PFSK-1 (cell line): Measurements from ENCODE around the gene UBTFL1.

Experiments
- POLR2AphosphoS5 ChIP-seq: IDR thresholded peaks from 2 replicates; pipeline ENCODE4 v1.6.1; 2012; ENCODE audit warnings: low read depth, mild to moderate bottlenecking, control low read depth, low read length, moderate library complexity
- SIN3A ChIP-seq: IDR thresholded peaks from 2 replicates; pipeline ENCODE4 v1.6.1; 2012; ENCODE audit warnings: mild to moderate bottlenecking, low read length, moderate library complexity, borderline replicate concordance; ENCODE audit not compliant: insufficient read depth
- TF ChIP-seq, protein P1 (sequence below), 2 experiments: IDR thresholded peaks; 2 replicates each; pipeline versions ENCODE4 v1.6.1 to v1.8.0; 2011 to 2012; ENCODE audit warnings: low read depth in 2 of 2, low read length in 2 of 2, control low read depth in 1 of 2, inconsistent platforms in 1 of 2, mild to moderate bottlenecking in 1 of 2, moderate library complexity in 1 of 2; ENCODE audit not compliant: insufficient read depth in 1 of 2

DNA sequence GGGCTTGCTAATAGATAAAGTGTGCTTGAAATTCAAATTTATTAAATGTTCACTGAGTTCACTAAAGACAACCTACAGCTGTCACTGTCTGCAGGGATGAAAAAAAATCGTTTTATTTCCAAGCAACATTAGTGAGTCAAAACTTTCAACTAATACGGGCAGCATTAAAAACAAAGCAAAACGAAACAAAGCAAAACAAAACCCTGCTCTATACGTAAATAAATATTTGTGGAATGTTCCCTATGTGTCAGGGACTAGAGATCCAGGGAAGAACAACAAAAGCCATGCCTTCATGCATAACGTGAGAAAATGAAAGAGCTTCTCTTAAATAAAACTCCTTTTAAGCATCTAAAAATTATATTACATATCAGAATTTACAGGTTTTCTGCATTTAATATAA lies 49.3 kb downstream of the UBTFL1 start:
- TF ChIP-seq, protein P1, sequence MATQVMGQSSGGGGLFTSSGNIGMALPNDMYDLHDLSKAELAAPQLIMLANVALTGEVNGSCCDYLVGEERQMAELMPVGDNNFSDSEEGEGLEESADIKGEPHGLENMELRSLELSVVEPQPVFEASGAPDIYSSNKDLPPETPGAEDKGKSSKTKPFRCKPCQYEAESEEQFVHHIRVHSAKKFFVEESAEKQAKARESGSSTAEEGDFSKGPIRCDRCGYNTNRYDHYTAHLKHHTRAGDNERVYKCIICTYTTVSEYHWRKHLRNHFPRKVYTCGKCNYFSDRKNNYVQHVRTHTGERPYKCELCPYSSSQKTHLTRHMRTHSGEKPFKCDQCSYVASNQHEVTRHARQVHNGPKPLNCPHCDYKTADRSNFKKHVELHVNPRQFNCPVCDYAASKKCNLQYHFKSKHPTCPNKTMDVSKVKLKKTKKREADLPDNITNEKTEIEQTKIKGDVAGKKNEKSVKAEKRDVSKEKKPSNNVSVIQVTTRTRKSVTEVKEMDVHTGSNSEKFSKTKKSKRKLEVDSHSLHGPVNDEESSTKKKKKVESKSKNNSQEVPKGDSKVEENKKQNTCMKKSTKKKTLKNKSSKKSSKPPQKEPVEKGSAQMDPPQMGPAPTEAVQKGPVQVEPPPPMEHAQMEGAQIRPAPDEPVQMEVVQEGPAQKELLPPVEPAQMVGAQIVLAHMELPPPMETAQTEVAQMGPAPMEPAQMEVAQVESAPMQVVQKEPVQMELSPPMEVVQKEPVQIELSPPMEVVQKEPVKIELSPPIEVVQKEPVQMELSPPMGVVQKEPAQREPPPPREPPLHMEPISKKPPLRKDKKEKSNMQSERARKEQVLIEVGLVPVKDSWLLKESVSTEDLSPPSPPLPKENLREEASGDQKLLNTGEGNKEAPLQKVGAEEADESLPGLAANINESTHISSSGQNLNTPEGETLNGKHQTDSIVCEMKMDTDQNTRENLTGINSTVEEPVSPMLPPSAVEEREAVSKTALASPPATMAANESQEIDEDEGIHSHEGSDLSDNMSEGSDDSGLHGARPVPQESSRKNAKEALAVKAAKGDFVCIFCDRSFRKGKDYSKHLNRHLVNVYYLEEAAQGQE (IDR thresholded peaks at IDR 0.05; ENCODE audit: insufficient read depth in 1 of 2, low read depth in 2 of 2, low read length in 2 of 2): no peak
- no peak for TF ChIP-seq POLR2AphosphoS5
- no peak for TF ChIP-seq SIN3A
